HG02623 (cell line): Measurements from ENCODE around the gene NOP14.
A peak's percentile ranks its signal among the peaks of the same experiment; 100 is the strongest.
"Not testable (repeated sequence)": the region's sequence is repeated elsewhere in the genome, so short reads cannot be mapped to it uniquely, and the experiment has no call there.

Source experiments
- ATAC-seq: cut with Tn5 transposase; IDR thresholded peaks from one replicate; pipeline ENCODE4 v1.9.1; 2021; ENCODE audit warnings: moderate library complexity; ENCODE audit not compliant: unreplicated experiment

The NOP14 gene

GRCh38 chr4:2943364-2944090 lies 19.7 kb downstream of the NOP14 start:
- ATAC-seq = no peak

GRCh38 chr4:2942532-2943363 lies 20.5 kb downstream of the NOP14 start:
- no peak for ATAC-seq

DNA sequence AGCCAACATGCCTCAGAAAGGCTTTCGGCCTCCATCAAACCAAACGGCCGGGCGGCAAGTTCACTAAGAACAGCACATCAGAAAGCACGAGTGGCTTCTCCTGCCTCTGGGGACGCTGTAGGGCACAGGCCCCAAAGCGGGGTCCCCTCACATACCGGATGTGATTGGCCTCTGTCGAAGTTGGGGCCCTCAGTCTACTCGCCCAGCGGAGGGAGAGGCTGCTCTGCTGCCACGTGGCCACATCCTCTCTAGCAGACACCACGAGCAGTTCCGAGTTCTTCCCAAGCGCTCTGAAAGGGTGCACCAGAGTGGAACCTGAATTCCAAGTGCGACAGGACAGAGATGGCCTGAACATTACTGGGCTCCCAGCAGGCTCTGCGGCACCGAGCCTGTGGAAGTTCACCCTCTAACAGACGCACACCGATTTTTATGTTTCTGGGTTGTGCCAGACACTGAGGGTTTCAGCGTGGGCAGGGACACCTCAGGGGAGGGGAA lies 21.1 kb downstream of the NOP14 start:
- no peak for ATAC-seq

DNA sequence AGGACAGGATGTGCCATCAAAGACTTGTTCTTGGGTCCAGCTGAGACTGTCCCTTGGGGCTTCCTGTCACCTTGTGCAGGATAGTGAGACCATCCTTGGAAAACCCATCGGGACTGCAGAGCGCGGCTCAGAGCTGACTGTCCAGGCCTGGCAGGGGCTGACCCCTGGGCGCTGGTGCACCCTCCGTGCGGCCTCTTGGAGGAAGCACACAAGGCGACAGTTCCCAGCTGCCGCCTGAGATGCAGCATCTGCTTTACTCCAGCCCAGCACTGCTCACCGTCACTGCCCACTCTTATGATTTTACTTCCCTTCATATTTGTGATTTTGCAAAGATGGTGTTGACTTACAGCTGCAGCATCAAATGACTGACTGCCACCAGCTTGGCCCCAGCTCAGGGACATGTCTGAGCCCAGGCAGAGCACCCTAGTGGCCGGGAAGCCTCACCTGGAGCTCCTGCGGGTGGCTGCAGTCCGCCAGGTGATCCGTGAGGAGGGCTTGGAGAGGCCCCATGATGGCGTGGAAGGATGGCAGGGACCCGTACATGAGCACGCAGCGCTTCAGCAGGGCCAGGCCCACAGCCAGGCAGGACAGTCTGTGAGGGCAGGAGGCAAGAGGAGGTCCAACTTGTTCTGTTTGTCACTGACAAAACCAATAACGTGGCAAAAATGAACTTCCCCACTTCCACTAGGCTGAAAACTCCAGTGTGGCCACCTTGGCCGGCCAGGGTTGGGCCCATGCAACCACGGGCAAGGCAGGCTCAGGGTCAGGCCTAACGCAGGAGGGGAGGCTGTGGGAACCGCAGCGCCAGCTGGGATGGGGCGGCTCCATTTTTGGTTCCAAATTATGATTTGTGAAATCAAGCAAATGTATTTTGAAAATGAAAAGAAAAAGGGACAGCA lies 21.8 kb downstream of the NOP14 start:
- no peak for ATAC-seq

DNA sequence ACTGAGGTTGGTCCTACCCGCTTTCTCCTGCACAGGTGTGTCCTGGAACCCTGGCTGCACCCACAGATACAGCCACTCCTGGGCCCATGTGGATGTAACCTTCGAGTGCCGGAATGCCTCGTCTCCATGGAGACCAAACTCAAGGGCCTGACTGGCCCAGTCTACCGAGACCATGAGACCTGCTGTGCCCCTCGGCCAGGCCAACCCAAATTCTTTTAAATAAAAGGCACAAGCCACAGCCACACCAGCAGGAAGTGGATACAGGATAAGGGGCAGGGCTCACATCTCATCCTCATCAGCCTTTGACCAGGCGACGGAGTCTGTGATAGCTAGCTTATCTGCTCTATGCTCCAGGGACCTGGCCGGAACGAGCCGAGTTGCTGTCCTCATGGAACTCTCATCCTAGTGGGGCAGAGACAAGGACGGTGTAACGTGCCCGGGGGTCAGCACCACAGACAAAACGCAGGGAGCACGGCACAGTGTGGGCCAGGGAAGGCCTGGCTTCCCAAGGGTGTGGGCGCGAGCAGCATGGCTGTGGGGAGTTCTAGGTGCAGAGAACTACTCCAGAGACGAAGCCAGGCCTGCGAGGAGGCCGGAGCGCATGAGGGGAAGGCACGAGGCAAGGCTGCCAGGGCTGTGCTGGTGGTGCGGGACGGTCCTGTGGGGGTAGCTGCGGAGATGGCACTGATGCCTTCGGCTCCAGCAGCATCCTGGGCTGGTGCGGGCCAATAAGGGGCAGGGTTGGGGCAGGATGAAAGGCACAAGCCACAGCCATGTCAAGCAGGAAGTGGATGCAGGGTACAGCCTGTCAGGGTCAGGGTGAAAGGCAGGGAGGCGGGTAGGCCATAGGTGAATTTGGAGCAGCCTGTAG lies 22.7 kb downstream of the NOP14 start:
- no peak for ATAC-seq

- no peak for ATAC-seq
Measured at GRCh38 chr4:2939383-2940243, 23.6 kb downstream of the NOP14 start.

DNA sequence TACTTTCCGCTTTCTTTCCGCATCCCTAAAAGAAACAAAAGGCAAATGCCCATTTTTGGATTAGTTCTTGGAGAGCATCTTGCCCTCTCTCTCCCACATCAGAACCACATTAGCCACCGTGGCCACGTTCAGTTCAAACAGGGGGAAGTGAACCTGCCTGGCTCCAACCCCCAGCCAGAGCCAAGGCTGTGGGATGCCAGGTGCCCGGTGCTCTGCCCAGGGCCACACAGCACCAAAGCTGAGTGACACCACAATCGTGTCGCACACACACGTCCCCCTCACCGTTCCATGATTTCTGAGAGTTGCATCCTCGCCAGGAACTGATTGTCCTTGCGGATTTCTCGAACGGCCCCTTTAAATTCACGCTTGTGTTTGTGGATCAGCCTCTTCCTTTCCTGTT lies 24.3 kb downstream of the NOP14 start:
- no peak for ATAC-seq

DNA sequence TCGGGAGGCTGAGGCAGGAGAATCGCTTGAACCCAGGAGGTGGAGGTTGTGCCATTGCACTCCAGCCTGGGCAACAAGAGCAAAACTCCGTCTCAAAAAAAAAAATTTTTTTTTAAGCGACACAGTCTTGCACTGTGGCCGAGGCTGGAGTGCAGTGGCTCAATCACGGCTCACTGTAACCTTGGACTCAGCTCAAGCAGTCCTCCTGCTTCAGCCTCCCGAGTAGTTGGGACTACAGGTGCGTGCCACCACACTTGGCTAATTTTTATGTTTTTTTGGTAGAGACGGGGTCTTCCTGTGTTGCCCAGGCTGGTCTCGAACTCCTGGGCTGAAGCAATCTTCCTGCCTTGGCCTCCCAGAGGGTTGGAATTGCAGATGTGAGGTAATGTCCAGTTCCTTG lies 24.8 kb downstream of the NOP14 start:
- ATAC-seq = not testable (repeated sequence)

DNA sequence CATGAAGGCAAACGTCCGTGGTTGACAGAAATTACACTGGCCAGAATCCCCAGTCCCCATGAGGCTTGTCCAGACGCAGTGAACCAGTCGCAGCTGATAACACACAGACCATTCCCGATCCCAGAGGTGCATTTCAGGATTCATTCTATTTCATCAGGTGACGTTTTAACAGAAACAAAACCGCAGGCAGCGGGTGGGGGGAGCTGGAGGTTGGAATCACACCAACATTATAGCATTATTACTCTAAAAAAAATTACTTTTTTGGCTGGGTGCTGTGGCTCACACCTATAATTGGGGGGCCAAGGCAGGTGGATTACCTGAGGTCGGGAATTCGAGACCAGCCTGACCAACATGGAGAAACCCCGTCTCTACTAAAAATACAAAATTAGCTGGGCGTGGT lies 25.2 kb downstream of the NOP14 start:
- ATAC-seq = no peak

DNA sequence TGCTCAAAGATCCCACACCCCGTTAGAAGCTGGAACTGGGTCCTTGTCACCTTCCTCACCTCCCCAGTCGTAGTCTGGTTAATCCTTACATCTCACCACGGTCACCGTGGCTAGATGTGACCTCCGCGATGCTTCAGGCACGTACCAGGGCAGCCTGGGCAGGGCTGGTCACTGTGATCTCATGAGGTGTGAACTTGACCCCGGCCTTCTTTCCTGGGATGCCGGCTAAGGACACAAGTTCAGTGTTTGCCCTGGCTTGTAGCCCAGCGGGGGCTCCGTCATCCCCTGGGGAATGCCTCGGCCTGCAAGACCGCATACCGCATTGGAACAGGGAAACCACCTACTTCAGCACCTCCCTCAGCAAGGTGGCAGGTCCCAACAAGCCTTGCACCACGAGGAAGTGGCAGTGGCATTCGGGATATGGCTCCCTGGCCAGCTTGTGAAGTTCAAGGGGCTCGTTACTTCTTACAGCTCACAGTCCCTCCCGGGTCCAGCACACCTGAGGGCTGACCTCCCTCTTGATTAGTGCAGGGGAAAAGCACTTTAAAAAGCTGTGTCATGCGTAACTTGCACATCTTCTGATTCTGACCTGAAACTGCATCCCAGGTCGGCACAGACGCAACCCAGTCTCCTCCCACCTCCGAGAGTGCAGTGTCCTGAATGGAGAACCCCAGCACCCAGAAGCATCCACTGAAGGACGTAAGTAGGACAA lies 25.9 kb downstream of the NOP14 start:
- ATAC-seq = no peak

DNA sequence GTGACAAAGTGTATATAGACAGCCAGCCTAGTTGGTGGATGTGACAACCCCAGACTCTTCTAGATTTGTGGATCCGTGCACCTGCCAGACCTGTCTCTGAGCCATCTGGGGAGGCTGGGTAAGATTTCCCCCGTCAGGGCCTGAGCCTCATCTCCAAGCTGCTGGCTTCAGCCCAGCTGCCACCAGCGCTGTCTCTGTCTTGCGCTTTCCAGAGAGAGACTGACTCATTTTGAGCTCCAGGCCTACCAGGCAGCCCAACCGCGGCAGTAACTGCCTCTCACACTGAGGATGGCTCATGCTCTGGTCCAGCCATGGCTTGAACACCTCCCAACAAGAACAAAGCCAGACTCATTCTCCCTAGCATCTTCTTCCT lies 26.4 kb downstream of the NOP14 start:
- ATAC-seq = no peak

- no peak for ATAC-seq
Measured at GRCh38 chr4:2935762-2936743, 27.2 kb downstream of the NOP14 start.

GRCh38 chr4:2934813-2935761 lies 28.1 kb downstream of the NOP14 start:
- ATAC-seq = peak; percentile 46

DNA sequence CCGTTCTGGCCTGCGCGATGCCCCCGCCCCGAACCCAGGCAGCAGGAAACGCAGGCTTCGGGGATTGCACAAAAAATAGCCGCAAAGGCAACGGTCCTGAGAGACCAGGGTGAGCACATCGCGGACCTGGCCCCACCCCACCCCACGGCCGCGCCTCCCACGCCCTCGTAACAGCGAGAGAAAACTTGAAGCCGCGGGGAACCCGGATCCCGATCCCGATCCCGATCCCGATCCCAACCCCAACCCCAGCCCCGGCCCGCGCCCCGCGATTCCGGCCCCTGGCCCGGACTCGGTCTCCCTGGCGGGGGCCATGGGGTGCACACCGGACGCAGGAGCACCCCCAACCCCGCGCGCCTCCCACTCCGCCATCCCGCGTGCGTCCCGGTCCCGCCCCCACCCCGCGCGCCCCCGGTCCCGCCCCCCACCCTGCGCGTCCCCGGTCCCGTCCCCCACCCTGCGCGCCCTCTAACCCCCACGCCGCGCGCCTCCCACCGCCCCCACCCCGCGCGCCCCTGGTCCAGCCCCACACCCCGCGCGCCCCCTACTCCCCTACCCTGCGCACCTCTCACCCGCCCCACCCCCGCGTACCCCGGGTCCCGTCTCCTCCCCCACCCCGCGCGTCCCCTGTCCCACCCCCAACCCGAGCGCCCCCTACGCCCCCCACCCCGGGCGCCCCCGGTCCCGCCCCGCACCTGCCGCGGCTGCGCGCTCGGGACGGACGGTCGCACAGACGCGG lies 29.0 kb downstream of the NOP14 start:
- ATAC-seq = no peak

DNA sequence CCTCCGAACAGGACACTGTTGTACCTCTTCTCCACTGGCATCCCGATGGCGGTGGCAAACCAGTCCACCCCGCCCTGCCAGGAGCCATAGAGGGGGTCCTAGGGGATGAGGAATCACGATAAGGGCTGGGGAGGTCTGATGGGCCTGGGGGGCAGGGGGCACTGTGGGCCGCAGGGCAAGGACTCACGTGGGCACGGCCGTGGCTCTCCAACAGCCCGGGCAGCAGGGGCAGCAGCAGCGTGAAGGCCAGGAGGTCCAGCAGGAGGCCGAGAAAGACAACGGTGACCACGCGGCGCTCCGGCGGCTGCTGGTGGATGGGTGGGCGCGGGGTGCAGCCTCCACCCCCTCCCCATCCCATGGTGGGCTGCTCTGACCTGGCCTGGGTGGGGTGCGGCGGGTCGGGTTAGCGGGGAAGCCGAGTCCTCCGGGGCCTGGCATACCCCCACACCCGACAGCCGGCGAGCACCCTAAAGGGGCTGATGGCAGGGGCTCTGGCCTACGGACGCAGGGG lies 29.6 kb downstream of the NOP14 start:
- ATAC-seq = no peak
